H1 (cell line): Measurements from ENCODE around the gene RHBDF2. TPM values are rescaled to one million over a fixed set of nuclear protein-coding genes. Genes with fewer than 3 reads are reported as not detected.

Source experiments
- EP300 ChIP-seq, 2 experiments: IDR thresholded peaks; 1 replicate in 1 of 2; 2 replicates in 1 of 2; pipeline ENCODE4 v1.6.1; 2011 to 2012; ENCODE audit warnings: low read depth in 2 of 2, low read length in 2 of 2, mild to moderate bottlenecking in 2 of 2, borderline replicate concordance in 1 of 2, inconsistent platforms in 1 of 2, moderate library complexity in 1 of 2
- FOSL1 ChIP-seq: IDR thresholded peaks from 2 replicates; pipeline ENCODE4 v1.6.1; 2011; ENCODE audit warnings: mild to moderate bottlenecking, low read depth, low read length, moderate library complexity; ENCODE audit not compliant: insufficient read depth
- JUND ChIP-seq: IDR thresholded peaks from 2 replicates; pipeline ENCODE4 v1.6.1; 2011; ENCODE audit warnings: mild to moderate bottlenecking, improper control_type of control experiment, low read length
- MAFK ChIP-seq: IDR thresholded peaks from 2 replicates; pipeline ENCODE4 v1.6.1; 2012; ENCODE audit warnings: low read depth, mild to moderate bottlenecking, improper control_type of control experiment, low read length
- SIRT6 ChIP-seq: IDR thresholded peaks from one replicate; pipeline ENCODE4 v1.7.1; 2012; ENCODE audit warnings: low read length, inconsistent platforms
- SIX5 ChIP-seq: IDR thresholded peaks from 2 replicates; pipeline ENCODE4 v1.6.1; 2011; ENCODE audit warnings: mild to moderate bottlenecking, low read depth, low read length
- TBP ChIP-seq: IDR thresholded peaks from 2 replicates; pipeline ENCODE4 v1.6.1; 2011; ENCODE audit warnings: low read depth, low read length, improper control_type of control experiment
- polyA plus RNA-seq, 7 experiments: library from polyadenylated mRNA; depleted of rRNA in 3 of 7; stranded (reverse) in 5 of 7; unstranded in 2 of 7; fragments of >200 nt in 5 of 7; fragments of 200-250 nt in 2 of 7; gene quantifications; 1 replicate in 5 of 7; 2 replicates in 1 of 7; 4 replicates in 1 of 7; pipeline versions ENCODE4 v1.2.1 to v1.2.3, GENCODE V29; 2011 to 2013; ENCODE audit warnings: missing spikeins in 2 of 7, mixed read lengths in 2 of 7
- total RNA-seq: library from RNA; stranded (reverse); fragmentation: NEBNext Ultra II Directional; extraction: Animal tissue kit (Norgen Biotek cat#: 25700); gene quantifications from 2 replicates; pipeline ENCODE4 v1.2.1, GENCODE V29; 2021
- TF ChIP-seq, protein P1 (sequence below): fragments of 300-600 bp; sonication (generic); IDR thresholded peaks from 2 replicates; pipeline ENCODE4 v1.7.1; 2012; ENCODE audit warnings: low read length, moderate library complexity, mild to moderate bottlenecking, inconsistent platforms; ENCODE audit not compliant: insufficient replicate concordance
- TF ChIP-seq, protein P2 (sequence below): IDR thresholded peaks from 2 replicates; pipeline ENCODE4 v1.6.1; 2012; ENCODE audit warnings: inconsistent platforms

Gene RHBDF2
- total and polyA plus RNA-seq, 2 of the 8 experiments (the other 6 are each of a cell fraction or from before 2014, with no cell fraction given), result 21.2 to 25.9 TPM

GRCh38 chr17:76543826-76544545 lies 42.8 kb upstream of the RHBDF2 start (continued):
- TF ChIP-seq, protein P1, sequence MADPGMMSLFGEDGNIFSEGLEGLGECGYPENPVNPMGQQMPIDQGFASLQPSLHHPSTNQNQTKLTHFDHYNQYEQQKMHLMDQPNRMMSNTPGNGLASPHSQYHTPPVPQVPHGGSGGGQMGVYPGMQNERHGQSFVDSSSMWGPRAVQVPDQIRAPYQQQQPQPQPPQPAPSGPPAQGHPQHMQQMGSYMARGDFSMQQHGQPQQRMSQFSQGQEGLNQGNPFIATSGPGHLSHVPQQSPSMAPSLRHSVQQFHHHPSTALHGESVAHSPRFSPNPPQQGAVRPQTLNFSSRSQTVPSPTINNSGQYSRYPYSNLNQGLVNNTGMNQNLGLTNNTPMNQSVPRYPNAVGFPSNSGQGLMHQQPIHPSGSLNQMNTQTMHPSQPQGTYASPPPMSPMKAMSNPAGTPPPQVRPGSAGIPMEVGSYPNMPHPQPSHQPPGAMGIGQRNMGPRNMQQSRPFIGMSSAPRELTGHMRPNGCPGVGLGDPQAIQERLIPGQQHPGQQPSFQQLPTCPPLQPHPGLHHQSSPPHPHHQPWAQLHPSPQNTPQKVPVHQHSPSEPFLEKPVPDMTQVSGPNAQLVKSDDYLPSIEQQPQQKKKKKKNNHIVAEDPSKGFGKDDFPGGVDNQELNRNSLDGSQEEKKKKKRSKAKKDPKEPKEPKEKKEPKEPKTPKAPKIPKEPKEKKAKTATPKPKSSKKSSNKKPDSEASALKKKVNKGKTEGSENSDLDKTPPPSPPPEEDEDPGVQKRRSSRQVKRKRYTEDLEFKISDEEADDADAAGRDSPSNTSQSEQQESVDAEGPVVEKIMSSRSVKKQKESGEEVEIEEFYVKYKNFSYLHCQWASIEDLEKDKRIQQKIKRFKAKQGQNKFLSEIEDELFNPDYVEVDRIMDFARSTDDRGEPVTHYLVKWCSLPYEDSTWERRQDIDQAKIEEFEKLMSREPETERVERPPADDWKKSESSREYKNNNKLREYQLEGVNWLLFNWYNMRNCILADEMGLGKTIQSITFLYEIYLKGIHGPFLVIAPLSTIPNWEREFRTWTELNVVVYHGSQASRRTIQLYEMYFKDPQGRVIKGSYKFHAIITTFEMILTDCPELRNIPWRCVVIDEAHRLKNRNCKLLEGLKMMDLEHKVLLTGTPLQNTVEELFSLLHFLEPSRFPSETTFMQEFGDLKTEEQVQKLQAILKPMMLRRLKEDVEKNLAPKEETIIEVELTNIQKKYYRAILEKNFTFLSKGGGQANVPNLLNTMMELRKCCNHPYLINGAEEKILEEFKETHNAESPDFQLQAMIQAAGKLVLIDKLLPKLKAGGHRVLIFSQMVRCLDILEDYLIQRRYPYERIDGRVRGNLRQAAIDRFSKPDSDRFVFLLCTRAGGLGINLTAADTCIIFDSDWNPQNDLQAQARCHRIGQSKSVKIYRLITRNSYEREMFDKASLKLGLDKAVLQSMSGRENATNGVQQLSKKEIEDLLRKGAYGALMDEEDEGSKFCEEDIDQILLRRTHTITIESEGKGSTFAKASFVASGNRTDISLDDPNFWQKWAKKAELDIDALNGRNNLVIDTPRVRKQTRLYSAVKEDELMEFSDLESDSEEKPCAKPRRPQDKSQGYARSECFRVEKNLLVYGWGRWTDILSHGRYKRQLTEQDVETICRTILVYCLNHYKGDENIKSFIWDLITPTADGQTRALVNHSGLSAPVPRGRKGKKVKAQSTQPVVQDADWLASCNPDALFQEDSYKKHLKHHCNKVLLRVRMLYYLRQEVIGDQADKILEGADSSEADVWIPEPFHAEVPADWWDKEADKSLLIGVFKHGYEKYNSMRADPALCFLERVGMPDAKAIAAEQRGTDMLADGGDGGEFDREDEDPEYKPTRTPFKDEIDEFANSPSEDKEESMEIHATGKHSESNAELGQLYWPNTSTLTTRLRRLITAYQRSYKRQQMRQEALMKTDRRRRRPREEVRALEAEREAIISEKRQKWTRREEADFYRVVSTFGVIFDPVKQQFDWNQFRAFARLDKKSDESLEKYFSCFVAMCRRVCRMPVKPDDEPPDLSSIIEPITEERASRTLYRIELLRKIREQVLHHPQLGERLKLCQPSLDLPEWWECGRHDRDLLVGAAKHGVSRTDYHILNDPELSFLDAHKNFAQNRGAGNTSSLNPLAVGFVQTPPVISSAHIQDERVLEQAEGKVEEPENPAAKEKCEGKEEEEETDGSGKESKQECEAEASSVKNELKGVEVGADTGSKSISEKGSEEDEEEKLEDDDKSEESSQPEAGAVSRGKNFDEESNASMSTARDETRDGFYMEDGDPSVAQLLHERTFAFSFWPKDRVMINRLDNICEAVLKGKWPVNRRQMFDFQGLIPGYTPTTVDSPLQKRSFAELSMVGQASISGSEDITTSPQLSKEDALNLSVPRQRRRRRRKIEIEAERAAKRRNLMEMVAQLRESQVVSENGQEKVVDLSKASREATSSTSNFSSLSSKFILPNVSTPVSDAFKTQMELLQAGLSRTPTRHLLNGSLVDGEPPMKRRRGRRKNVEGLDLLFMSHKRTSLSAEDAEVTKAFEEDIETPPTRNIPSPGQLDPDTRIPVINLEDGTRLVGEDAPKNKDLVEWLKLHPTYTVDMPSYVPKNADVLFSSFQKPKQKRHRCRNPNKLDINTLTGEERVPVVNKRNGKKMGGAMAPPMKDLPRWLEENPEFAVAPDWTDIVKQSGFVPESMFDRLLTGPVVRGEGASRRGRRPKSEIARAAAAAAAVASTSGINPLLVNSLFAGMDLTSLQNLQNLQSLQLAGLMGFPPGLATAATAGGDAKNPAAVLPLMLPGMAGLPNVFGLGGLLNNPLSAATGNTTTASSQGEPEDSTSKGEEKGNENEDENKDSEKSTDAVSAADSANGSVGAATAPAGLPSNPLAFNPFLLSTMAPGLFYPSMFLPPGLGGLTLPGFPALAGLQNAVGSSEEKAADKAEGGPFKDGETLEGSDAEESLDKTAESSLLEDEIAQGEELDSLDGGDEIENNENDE, result no peak
- TF ChIP-seq FOSL1, result no peak
- TF ChIP-seq, protein P2, sequence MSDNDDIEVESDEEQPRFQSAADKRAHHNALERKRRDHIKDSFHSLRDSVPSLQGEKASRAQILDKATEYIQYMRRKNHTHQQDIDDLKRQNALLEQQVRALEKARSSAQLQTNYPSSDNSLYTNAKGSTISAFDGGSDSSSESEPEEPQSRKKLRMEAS, result no peak
- no peak for TF ChIP-seq EP300 (IDR thresholded peaks at IDR 0.05; ENCODE audit: borderline replicate concordance in 1 of 2, low read depth in 2 of 2, low read length in 2 of 2)
- no peak for TF ChIP-seq TBP
- no peak for TF ChIP-seq JUND
- no peak for TF ChIP-seq MAFK
- TF ChIP-seq SIX5, result no peak
- TF ChIP-seq SIRT6, result no peak
